ENCODE results near the gene TCAP. TPM values are rescaled to one million over a fixed set of nuclear protein-coding genes. Genes with fewer than 3 reads are reported as not detected.

TCAP gene
- total RNA-seq, 1 donor from 2014 or later = not detected

DNA sequence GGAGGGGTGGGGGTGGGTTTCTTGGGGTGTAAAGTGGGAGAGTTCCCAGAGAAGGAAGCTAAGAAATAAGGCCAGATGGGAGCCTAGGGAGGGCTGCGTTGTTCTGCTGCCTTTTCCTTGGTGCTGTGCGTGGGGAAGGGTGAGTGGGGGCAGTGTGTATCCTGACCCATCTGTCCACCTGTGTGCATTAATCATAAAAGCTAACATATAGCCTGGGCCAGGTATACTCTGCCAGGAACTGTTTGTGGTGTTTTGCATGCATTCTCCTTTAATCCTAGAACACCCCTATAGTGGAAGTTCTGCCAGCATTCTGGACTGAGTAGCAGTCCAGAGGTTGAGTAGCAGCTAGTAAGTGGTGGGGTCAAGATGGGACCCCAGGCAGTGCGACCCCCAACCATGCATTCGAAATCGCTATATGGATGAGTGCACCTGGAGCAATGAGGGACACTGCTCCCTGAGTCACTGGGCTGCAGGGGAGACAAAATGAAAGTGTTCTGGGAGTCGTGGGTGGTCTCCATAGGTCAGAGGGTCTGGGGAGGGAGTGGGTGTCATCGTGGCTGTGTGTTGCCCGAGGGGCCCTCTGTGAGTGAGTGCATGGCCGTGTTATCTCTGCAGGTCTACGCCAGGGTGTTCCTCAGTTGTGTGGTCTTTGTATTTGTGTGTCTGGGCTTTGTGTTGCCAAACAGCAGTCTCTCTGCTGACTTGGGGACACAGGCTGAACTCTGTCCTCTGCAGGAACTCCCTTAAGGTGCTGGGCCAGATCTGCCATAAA, 36.0 kb downstream of the TCAP start:
- Histone ChIP-seq H3K36me3 (ENCODE audit: control insufficient read depth, insufficient read depth, low read length) (no peaks in the 10 kb centered on the region), H3K27me3 (ENCODE audit: control insufficient read depth, insufficient read depth, low read length) (no peaks in the 10 kb centered on the region), H3K4me3 (ENCODE audit: low read depth, low read length) (peak overlapping the region; percentile 81)
- DNase-seq (ENCODE audit: low read depth) = no peak
- TF ChIP-seq, protein P1, sequence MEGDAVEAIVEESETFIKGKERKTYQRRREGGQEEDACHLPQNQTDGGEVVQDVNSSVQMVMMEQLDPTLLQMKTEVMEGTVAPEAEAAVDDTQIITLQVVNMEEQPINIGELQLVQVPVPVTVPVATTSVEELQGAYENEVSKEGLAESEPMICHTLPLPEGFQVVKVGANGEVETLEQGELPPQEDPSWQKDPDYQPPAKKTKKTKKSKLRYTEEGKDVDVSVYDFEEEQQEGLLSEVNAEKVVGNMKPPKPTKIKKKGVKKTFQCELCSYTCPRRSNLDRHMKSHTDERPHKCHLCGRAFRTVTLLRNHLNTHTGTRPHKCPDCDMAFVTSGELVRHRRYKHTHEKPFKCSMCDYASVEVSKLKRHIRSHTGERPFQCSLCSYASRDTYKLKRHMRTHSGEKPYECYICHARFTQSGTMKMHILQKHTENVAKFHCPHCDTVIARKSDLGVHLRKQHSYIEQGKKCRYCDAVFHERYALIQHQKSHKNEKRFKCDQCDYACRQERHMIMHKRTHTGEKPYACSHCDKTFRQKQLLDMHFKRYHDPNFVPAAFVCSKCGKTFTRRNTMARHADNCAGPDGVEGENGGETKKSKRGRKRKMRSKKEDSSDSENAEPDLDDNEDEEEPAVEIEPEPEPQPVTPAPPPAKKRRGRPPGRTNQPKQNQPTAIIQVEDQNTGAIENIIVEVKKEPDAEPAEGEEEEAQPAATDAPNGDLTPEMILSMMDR (IDR thresholded peaks at IDR 0.05; ENCODE audit: insufficient read depth, low read length, severe bottlenecking) = no peak
- no peak for FAIRE-seq

DNA sequence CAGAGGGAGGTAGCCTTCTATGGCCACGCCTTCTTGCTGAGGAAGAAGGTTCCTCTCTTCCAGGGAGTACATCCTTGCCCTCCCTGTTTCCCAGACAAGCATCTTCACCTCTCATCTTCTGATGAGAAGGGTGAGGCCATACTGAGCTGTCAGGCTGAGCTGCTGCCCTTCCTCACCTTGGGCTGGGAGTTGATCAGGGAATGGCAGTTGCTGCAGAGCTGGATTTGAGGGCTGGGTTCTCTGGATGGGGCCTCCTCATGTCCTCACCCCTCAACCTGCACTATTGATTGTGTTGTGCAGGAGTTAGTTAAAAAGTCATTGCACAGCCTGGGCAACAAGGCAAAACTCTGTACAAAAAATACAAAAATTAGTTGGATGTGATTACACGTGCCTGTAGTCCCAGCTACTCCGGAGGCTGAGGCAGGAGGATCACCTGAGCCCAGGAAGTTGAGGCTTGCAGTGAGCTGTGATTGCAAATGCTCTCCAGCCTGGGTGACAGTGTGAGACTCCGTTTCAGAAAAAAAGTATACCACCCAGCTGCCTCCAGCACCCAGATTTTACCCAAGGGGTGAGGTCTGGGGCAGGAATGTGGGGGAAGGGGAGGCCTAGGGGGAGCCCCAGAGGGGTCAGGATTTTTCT, 36.8 kb downstream of the TCAP start:
- FAIRE-seq = no peak
- H3K36me3 ChIP-seq (ENCODE audit: control insufficient read depth, insufficient read depth, low read length) = peaks cover 2% of the 10 kb centered on the region
- H3K4me3 ChIP-seq (ENCODE audit: low read depth, low read length) = no peak overlapping the region
- no peak for DNase-seq (ENCODE audit: low read depth)
- no peaks in the 10 kb centered on the region for H3K27me3 ChIP-seq (ENCODE audit: control insufficient read depth, insufficient read depth, low read length)
- TF ChIP-seq, protein P1 (IDR thresholded peaks at IDR 0.05; ENCODE audit: insufficient read depth, low read length, severe bottlenecking) = no peak

DNA sequence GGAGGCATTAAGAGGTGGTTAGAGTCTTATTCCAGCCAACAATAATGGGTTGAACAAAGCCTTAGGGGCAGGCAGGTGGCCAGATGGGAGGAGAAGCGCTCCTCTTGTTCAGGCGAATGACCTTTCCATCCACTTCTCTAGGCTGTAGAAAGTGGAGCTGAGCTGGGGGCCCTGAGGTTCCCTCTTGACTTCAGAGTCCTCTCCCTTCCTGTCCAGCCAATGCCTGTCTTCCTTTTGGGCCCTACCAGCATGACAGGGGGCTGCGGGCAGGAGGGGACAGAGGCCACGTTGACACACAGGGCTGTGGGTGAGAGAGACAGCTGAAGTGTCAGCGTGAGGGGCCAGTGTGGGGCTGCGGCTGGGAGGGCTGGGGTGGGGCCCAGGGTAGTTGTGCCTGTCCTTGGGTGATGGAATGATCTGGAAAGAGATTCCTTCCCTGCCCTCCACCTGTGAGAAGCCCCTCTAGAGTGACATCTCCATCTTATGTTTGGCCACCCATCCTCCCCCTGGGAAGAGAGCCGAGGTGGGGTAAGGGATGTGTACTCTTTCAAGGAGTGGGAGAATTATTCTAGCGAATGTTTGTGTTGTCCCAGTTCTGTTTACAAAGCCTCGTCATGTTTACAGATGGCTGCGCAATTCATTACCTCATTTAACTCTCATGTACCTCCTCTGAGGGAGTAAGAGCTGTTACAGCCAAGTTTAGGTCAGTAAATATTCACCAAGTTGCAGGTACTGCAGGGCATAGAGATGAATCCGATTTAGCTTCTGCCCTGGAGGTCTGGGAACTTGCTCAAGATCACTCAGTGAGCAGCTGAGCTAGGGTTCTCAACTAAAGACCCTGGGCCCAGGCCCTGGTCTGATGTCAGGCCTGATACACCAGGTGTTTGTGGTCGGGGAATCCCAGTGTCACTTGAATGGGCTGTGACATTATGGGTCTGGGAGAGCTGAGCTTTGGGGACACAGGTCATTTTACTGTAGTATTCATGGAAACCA, 38.0 kb downstream of the TCAP start:
- TF ChIP-seq, protein P1 (IDR thresholded peaks at IDR 0.05; ENCODE audit: insufficient read depth, low read length, severe bottlenecking) = no peak
- peaks cover 10% of the 10 kb centered on the region for H3K36me3 ChIP-seq (ENCODE audit: control insufficient read depth, insufficient read depth, low read length)
- H3K27me3 ChIP-seq (ENCODE audit: control insufficient read depth, insufficient read depth, low read length) = no peaks in the 10 kb centered on the region
- H3K4me3 ChIP-seq (ENCODE audit: low read depth, low read length) = no peak overlapping the region
- DNase-seq (ENCODE audit: low read depth) (peak; percentile 68), FAIRE-seq (no peak)

DNA sequence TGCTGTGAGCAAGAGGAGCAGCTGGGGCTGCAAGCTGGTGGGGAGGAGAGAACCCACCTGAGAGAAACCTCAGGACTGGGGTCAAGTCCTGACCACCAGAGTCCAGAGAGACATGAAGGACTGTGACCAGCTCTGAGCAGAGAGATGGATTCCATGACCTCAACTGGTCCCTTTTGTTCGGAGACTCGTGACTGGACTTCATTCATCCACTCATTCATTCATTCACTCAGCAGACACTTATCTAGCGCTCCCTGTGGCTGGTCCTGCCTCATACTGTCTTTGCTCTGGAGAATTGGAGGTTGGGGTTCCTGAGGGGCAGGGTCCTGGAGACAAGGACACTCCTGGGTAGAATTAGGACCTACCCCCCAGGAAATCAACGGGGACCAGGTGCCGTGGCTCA, 38.8 kb downstream of the TCAP start:
- no peak overlapping the region for H3K4me3 ChIP-seq (ENCODE audit: low read depth, low read length)
- H3K36me3 ChIP-seq (ENCODE audit: control insufficient read depth, insufficient read depth, low read length) = peaks cover 17% of the 10 kb centered on the region
- TF ChIP-seq, protein P1 (IDR thresholded peaks at IDR 0.05; ENCODE audit: insufficient read depth, low read length, severe bottlenecking) = no peak
- DNase-seq (ENCODE audit: low read depth) = no peak
- H3K27me3 ChIP-seq (ENCODE audit: control insufficient read depth, insufficient read depth, low read length) = no peaks in the 10 kb centered on the region
- FAIRE-seq = no peak

DNA sequence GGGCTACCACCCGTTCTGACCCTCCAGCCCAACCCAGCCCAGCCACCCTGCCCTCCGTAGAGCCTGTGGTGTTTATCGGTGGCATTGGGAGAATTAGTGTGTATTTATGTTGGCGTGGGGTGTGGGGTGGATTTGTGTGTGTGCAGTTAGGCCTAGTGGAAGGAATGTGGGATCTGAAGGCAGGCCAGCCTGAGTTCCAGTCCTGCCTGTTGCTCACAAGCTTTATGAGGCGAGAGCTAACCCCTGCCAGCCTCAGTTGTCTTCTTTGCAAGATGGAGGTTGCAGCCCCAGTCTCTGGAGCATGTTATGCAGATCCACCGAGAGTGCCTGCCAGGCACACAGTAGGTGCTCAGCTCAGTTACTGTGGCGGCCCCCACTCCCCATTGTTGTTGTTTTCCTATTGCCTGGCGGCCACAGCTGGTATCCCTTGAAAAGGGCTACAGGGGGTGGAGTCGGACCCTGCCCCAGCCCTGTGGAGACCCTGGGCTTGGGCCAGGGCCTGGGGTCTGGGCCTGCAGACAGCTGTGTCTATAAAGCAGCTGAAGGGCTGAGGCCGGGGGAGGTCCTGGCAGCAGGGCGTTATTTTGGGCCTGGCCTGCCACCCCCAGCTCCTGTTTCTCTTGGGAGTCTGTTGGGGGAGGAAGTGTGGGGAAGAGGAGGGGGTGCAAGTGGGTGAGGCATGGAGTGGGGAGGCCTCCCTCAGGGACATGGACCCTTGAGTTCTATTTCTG, 39.8 kb downstream of the TCAP start:
- TF ChIP-seq, protein P1 (IDR thresholded peaks at IDR 0.05; ENCODE audit: insufficient read depth, low read length, severe bottlenecking) = peak; percentile 71
- FAIRE-seq = no peak
- Histone ChIP-seq H3K36me3 (ENCODE audit: control insufficient read depth, insufficient read depth, low read length) (peaks cover 26% of the 10 kb centered on the region), H3K4me3 (ENCODE audit: low read depth, low read length) (no peak overlapping the region), H3K27me3 (ENCODE audit: control insufficient read depth, insufficient read depth, low read length) (no peaks in the 10 kb centered on the region)
- no peak for DNase-seq (ENCODE audit: low read depth)

Data from bronchial epithelial cell (primary cell).